ENCODE results near the gene HELB.
"Not testable (repeated sequence)": the region's sequence is repeated elsewhere in the genome, so short reads cannot be mapped to it uniquely, and the experiment has no call there.

HELB gene

GRCh38 chr12:66301944-66302826, at the start of gene HELB:
TSS of gene HELB (plus strand) at chr12:66302493. CDS start at chr12:66302604, 111 bp downstream.
- peak; percentile 97 to 98 for DNase-seq

GRCh38 chr12:66252771-66253170, 49.5 kb upstream of the HELB start:
- DNase-seq, result no peak

- no peak for DNase-seq
Observed at GRCh38 chr12:66255737-66256136, 46.6 kb upstream of the HELB start.

GRCh38 chr12:66258011-66258410, 44.3 kb upstream of the HELB start:
- no peak for DNase-seq

- no peak for DNase-seq
Observed at GRCh38 chr12:66262737-66263136, 39.6 kb upstream of the HELB start.

GRCh38 chr12:66268562-66268961, 33.7 kb upstream of the HELB start:
- no peak for DNase-seq

GRCh38 chr12:66269142-66269541, 33.2 kb upstream of the HELB start:
- no peak for DNase-seq

- DNase-seq, result no peak
Observed at GRCh38 chr12:66269757-66270383, 32.4 kb upstream of the HELB start.

- DNase-seq, result no peak
Observed at GRCh38 chr12:66270613-66271012, 31.7 kb upstream of the HELB start.

- no peak for DNase-seq
Observed at GRCh38 chr12:66272650-66273049, 29.6 kb upstream of the HELB start.

GRCh38 chr12:66273147-66273546, 29.1 kb upstream of the HELB start:
- no peak for DNase-seq

GRCh38 chr12:66275040-66275439, 27.3 kb upstream of the HELB start:
- no peak for DNase-seq

- DNase-seq, result no peak
Observed at GRCh38 chr12:66279123-66279712, 23.1 kb upstream of the HELB start.

GRCh38 chr12:66280561-66280960, 21.7 kb upstream of the HELB start:
- no peak for DNase-seq

- DNase-seq, result no peak
Observed at GRCh38 chr12:66282244-66282643, 20.0 kb upstream of the HELB start.

GRCh38 chr12:66287275-66287674, 15.0 kb upstream of the HELB start:
- DNase-seq, result no peak

- no peak for DNase-seq
Observed at GRCh38 chr12:66288121-66288520, 14.2 kb upstream of the HELB start.

GRCh38 chr12:66289485-66289884, 12.8 kb upstream of the HELB start:
- no peak for DNase-seq

GRCh38 chr12:66290716-66291200, 11.5 kb upstream of the HELB start:
- no peak for DNase-seq

GRCh38 chr12:66296176-66296683, 6.1 kb upstream of the HELB start:
- no peak for DNase-seq

GRCh38 chr12:66297080-66297479, 5.2 kb upstream of the HELB start:
- no peak for DNase-seq

GRCh38 chr12:66297923-66298322, 4.4 kb upstream of the HELB start:
- no peak for DNase-seq

- DNase-seq, result no peak
Observed at GRCh38 chr12:66302827-66303169, 505 bp downstream of the HELB start.

- DNase-seq, result not testable (repeated sequence)
Observed at GRCh38 chr12:66303316-66303804, 1.1 kb downstream of the HELB start.
